Epithelial cell of esophagus (primary cell): Measurements from ENCODE around the gene EFNA5.

Source experiments
- DNase-seq: peaks from one replicate; pipeline ENCODE4 v3.0.0; 2010; ENCODE audit warnings: low read depth
- H3K4me3 ChIP-seq: 2 replicates; pipeline ENCODE4 v1.5.1; 2011; ENCODE audit warnings: mild to moderate bottlenecking, low read length, control low read depth
- TF ChIP-seq, protein P1 (sequence below): IDR thresholded peaks from 2 replicates; pipeline ENCODE4 v1.5.1; 2011; ENCODE audit warnings: low read depth, mild to moderate bottlenecking, low read length, control low read depth, inconsistent platforms; ENCODE audit not compliant: insufficient read depth; ENCODE audit errors: missing control alignments

Gene EFNA5

DNA sequence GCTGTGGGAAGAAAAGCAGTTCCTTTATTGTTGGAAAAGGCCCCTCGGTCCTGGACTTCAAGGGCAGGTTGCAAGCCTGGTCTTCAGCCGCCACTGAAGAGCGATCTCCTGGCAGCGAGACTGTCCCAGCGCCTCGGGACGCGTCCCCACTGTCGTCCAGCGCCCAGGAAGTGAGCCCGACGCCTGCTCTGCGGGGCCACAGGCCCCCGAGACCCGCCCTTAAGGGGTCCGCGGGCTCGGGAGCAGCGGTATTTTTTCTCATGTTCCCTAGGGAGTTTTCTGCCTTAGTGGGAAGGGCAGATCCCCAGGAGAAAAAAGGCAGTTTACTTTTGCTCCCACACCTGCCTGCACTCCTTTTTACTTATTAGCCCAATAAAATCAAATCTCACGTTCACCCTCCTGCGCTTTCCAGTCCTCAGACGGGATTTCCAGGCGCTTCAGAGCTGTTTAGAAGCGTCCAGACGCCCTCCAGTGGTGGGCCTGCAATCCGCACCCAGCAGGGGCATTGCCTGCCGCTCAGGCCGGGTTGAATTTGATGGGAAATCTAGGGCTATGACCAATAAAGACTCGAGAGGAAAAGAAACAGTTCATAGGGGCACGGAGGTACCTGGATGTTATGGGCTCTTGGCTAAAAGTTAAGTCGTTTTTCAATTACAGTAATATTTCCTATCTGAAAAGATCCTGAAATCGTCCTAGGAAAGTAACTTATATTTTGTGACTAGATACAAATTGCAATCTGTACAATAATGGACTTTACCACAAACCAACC lies 2.8 kb upstream of the EFNA5 start:
- peak overlapping the region; percentile 90 for H3K4me3 ChIP-seq
- TF ChIP-seq, protein P1, sequence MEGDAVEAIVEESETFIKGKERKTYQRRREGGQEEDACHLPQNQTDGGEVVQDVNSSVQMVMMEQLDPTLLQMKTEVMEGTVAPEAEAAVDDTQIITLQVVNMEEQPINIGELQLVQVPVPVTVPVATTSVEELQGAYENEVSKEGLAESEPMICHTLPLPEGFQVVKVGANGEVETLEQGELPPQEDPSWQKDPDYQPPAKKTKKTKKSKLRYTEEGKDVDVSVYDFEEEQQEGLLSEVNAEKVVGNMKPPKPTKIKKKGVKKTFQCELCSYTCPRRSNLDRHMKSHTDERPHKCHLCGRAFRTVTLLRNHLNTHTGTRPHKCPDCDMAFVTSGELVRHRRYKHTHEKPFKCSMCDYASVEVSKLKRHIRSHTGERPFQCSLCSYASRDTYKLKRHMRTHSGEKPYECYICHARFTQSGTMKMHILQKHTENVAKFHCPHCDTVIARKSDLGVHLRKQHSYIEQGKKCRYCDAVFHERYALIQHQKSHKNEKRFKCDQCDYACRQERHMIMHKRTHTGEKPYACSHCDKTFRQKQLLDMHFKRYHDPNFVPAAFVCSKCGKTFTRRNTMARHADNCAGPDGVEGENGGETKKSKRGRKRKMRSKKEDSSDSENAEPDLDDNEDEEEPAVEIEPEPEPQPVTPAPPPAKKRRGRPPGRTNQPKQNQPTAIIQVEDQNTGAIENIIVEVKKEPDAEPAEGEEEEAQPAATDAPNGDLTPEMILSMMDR = peak; percentile 99
- DNase-seq = peak; percentile 93

GRCh38 chr5:107673039-107673367 lies 2.3 kb upstream of the EFNA5 start:
- TF ChIP-seq, protein P1 = no peak
- DNase-seq = no peak
- peak overlapping the region; percentile 90 for H3K4me3 ChIP-seq

DNA sequence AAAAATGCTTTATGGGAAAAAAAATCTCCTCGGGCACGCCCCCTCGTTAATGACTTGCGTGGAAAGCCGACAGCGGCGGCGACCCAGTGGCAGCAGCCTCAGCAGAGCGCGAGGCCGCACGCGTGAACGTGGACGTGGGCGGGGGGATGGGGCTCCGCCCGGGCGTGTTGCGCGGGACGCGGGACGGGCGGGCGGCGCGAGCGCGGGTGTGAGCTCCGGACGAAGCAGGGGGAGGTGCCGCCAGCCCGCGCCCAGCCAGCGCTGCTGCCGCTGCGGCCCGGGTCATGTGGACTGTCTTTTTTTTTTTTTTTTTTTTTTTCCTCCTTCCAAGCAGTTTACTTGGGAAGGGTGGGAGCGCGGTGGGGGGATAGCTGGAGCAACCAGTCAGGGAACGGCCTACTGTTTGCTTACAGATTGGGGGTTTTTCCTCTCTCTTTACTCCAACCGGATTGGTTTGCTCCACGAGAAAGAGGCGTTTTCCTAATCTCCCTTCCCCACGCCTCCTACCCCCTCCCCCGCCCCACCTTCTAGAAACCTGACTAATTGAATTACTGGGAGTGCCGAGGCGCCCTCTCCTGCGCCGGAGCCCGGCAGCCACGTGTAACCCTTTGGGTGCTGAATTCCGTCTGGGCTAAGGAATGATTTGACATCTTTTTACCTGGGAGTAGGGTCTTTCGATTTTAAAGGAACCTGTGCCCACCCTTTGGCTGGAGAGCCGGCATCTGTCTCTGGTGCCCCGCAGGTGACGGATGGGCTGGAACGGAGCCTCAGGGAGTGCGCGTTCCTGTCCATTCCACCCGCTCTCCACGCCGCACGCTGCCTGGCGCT lies 1.7 kb upstream of the EFNA5 start:
- peak overlapping the region; percentile 90 for H3K4me3 ChIP-seq
- peak; percentile 99 for DNase-seq
- TF ChIP-seq, protein P1 = no peak

GRCh38 chr5:107671742-107672210 lies 1.0 kb upstream of the EFNA5 start:
- DNase-seq = peak; percentile 91
- peak overlapping the region; percentile 90 for H3K4me3 ChIP-seq
- TF ChIP-seq, protein P1 = no peak

DNA sequence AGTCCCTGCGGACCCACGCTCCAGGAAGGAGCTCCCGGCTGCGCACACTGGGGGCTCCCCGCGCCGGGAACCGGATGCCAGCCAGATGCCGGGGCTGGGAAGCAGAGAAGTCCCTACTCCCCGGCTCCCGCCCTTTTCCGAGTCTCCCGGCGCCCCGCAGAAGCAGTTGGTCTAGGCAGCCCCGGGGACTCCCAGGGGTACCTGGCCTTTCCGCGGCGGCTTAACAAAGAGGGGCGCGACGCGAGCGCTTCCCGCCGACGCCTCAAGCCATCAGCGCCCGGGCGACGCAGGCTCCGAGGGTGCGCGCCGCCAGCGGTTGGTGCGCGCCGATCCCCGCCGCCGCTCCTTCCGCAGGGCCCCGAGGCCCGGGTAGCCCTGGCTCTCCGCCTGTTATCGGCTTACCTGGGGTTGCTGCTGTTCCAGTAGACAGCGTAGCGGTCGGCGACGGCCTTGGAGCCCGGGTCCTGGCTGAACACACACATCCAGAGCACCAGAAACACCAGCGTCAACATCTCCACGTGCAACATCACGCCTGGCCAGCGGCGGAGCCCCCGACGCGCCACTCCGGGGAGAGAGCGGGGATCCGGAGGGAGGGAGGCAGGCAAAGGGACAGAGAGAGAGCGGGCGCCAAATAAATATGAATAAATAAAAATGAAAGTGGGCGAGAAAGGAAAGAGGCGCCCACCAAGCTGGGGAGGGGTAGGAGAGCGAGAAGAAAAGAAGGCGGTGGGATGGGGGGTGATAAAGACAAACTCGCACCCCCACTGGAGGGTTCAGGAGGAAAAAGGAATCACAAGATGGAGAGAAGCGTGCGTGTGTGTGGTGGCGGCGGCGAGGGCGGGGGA lies 428 bp downstream of the EFNA5 start:
- TF ChIP-seq, protein P1 = no peak
- peak; percentile 59 for DNase-seq
- peak overlapping the region; percentile 90 for H3K4me3 ChIP-seq

- TF ChIP-seq, protein P1 = no peak
- H3K4me3 ChIP-seq = peak overlapping the region; percentile 90
- DNase-seq = peak; percentile 55
Measured at GRCh38 chr5:107669096-107670031, 1.4 kb downstream of the EFNA5 start.
